ENCODE results near the gene AGTR1.

DNA sequence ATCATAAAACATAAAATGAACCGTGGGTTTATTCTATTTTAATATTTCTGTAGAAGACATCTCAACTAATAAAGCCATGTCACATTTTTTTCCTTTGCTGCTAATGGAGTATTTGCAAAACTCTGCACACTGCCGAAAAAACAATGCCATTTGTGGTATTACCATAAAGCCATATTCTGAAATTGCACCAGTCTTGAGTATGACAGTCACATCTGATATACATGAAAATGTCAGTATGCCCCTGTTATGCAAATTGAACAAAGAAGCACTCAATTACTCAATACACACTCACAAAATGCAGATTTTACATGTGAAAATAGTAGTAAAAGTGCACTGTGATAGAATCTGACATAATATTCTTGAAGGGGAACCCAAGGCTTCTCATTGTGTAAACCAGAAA is 74.7 kb downstream of the AGTR1 start:
- TF ChIP-seq, protein P1, sequence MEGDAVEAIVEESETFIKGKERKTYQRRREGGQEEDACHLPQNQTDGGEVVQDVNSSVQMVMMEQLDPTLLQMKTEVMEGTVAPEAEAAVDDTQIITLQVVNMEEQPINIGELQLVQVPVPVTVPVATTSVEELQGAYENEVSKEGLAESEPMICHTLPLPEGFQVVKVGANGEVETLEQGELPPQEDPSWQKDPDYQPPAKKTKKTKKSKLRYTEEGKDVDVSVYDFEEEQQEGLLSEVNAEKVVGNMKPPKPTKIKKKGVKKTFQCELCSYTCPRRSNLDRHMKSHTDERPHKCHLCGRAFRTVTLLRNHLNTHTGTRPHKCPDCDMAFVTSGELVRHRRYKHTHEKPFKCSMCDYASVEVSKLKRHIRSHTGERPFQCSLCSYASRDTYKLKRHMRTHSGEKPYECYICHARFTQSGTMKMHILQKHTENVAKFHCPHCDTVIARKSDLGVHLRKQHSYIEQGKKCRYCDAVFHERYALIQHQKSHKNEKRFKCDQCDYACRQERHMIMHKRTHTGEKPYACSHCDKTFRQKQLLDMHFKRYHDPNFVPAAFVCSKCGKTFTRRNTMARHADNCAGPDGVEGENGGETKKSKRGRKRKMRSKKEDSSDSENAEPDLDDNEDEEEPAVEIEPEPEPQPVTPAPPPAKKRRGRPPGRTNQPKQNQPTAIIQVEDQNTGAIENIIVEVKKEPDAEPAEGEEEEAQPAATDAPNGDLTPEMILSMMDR (conservative IDR thresholded peaks at IDR 0.05): no peak
- TF ChIP-seq ZFX (IDR thresholded peaks at IDR 0.05): no peak

All from C4-2B (cell line).